Measurements from ENCODE around the gene DNAJB6.

Gene DNAJB6

GRCh38 chr7:157336383-157337315 is at the start of gene DNAJB6:
Gene DNAJB6, plus strand, starts transcription at chr7:157337004. Its CDS starts 21,569 bp downstream, at chr7:157358573.
- Histone ChIP-seq H3K27me3 (no peaks in the 10 kb centered on the region), H3K4me3 (peak within 1 kb of the TSS; percentile 84), H3K27ac (peak within 1 kb of the TSS; percentile 97), H3K4me1 (peaks cover 78% of the 10 kb centered on the region), H3K4me2 (peak within 1 kb of the TSS; percentile 97), H4K20me1 (peaks cover 45% of the 10 kb centered on the region), H3K36me3 (peaks cover 10% of the 10 kb centered on the region; the same call in 1 of the 2 replicates), H3K9ac (peak within 1 kb of the TSS; percentile 91), H3K9me3 (no peaks in the 10 kb centered on the region)
- no peak for TF ChIP-seq Cebpa-rat (IDR thresholded peaks at IDR 0.05)

DNA sequence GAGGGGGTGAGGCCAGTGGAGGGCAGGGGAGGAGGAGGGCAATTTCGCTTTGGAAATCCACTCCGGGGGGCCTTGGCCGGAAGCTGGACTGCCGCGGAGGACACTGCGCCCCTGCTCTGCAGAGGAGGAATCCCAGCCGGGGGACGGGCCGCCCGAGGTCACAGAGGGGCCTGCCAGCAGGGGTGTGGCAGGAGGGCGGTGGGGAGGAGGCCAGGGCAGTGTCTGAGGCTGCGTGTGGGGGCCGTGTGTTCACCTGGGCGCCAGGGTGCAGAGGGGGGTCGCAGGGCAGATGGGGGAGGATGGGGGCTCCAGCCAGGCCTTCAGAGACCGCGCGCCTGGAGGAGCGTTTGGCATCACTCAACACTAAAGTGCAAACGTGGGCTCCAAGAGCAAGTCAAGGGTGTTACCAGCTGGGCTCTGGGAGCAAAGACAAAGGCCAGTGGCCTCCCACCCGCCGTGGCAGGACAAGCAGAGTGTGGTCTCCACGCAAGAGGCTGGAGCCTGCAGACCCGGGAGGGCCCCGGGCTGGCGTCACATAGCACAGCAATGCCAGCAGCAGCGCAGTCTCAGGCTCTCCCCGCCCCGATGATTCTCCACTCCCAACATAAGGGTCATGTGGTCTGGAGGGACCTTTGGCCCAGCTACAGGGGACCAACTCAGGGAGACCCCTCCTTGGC is 45.3 kb upstream of the DNAJB6 start:
- no peaks in the 10 kb centered on the region for H3K9me3 ChIP-seq
- H3K36me3 ChIP-seq = no peaks in the 10 kb centered on the region
- no peak overlapping the region for H3K27ac ChIP-seq
- H3K4me1 ChIP-seq = peaks cover 35% of the 10 kb centered on the region
- no peak overlapping the region for H3K9ac ChIP-seq
- no peak for TF ChIP-seq Cebpa-rat (IDR thresholded peaks at IDR 0.05)
- H3K27me3 ChIP-seq = no peaks in the 10 kb centered on the region
- no peak overlapping the region for H3K4me2 ChIP-seq
- H4K20me1 ChIP-seq = no peaks in the 10 kb centered on the region
- no peak overlapping the region for H3K4me3 ChIP-seq

- H3K4me2 ChIP-seq = no peak overlapping the region
- H3K36me3 ChIP-seq = no peaks in the 10 kb centered on the region
- no peaks in the 10 kb centered on the region for H3K27me3 ChIP-seq
- H3K9ac ChIP-seq = no peak overlapping the region
- H3K4me3 ChIP-seq = no peak overlapping the region
- H3K4me1 ChIP-seq = peaks cover 38% of the 10 kb centered on the region
- no peaks in the 10 kb centered on the region for H3K9me3 ChIP-seq
- no peaks in the 10 kb centered on the region for H4K20me1 ChIP-seq
- no peak overlapping the region for H3K27ac ChIP-seq
- TF ChIP-seq Cebpa-rat (IDR thresholded peaks at IDR 0.05) = no peak
Observed at GRCh38 chr7:157292258-157292657, 44.5 kb upstream of the DNAJB6 start.

DNA sequence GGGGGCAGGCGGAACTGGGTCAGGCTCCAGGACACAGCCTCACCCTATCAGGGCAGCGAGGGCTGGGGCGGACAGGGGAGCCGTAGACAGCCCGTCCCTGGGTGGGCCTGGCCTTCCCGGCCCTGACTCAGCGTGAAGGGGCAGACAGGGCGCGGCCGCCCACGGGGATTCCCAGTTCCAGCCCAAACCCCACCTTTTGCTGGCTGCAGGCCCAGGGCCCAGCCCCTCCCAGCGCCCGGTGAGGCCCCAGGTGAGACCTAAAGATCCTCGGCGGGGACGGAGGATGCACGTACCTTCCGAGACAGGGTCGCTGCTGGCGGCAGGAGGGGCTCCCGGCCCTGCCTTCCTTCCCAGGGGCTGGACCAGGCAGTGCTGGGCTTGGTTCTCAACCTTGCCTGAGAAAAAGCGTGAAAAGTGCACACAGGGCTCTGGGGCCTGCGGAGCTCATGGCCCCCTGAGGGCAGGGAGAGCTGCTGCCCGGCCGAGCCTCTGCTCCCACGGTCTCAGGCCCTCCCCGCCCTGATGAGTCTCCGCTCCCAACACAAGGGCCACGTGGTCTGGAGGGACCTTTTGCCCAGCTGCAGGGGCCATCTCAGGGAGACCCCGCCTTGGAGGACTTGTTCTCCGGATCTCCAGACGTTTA is 43.9 kb upstream of the DNAJB6 start:
- Histone ChIP-seq H3K27ac (no peak overlapping the region), H3K4me2 (no peak overlapping the region), H3K27me3 (no peaks in the 10 kb centered on the region), H3K9ac (no peak overlapping the region), H3K36me3 (no peaks in the 10 kb centered on the region), H4K20me1 (no peaks in the 10 kb centered on the region), H3K9me3 (no peaks in the 10 kb centered on the region), H3K4me3 (no peak overlapping the region), H3K4me1 (peaks cover 38% of the 10 kb centered on the region)
- TF ChIP-seq Cebpa-rat (IDR thresholded peaks at IDR 0.05) = no peak

DNA sequence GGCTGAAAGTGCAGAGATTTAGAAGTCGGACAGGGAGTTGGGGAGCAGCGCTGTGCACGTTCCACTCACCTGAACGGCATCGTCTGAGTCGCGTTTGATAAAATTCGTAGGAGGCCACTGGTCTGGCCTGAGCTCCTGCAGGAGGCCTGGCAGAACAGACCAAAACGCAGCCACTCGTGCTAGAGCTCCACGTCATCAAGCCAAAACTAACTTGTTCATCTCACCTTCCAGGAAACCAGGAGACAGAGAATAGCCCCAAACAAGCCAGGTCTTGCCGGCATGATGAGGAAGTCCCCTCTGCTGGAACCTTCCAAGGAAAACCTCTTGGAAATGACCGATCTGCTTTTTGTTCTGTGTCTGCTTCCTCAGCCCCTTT is 43.4 kb upstream of the DNAJB6 start:
- no peak for TF ChIP-seq Cebpa-rat (IDR thresholded peaks at IDR 0.05)
- Histone ChIP-seq H3K27me3 (no peaks in the 10 kb centered on the region), H3K9me3 (no peaks in the 10 kb centered on the region), H3K27ac (no peak overlapping the region), H4K20me1 (no peaks in the 10 kb centered on the region), H3K4me2 (no peak overlapping the region), H3K36me3 (no peaks in the 10 kb centered on the region), H3K4me1 (peaks cover 36% of the 10 kb centered on the region), H3K9ac (no peak overlapping the region), H3K4me3 (no peak overlapping the region)

- Histone ChIP-seq H3K9ac (no peak overlapping the region), H3K4me1 (peaks cover 36% of the 10 kb centered on the region)
Observed at GRCh38 chr7:157294773-157295172, 42.0 kb upstream of the DNAJB6 start.

GRCh38 chr7:157295338-157295737 is 41.5 kb upstream of the DNAJB6 start:
- no peak overlapping the region for H3K27ac ChIP-seq
- no peaks in the 10 kb centered on the region for H4K20me1 ChIP-seq
- H3K27me3 ChIP-seq = no peaks in the 10 kb centered on the region
- H3K9me3 ChIP-seq = no peaks in the 10 kb centered on the region
- peaks cover 36% of the 10 kb centered on the region for H3K4me1 ChIP-seq
- no peaks in the 10 kb centered on the region for H3K36me3 ChIP-seq
- no peak overlapping the region for H3K9ac ChIP-seq
- no peak overlapping the region for H3K4me2 ChIP-seq
- TF ChIP-seq Cebpa-rat (IDR thresholded peaks at IDR 0.05) = no peak
- H3K4me3 ChIP-seq = no peak overlapping the region

More at GRCh38 chr7:157294773-157295172, 42.0 kb upstream of the DNAJB6 start:
- Histone ChIP-seq H3K27me3 (no peaks in the 10 kb centered on the region), H3K9me3 (no peaks in the 10 kb centered on the region), H3K4me2 (no peak overlapping the region), H3K4me3 (no peak overlapping the region), H4K20me1 (no peaks in the 10 kb centered on the region), H3K27ac (no peak overlapping the region), H3K36me3 (no peaks in the 10 kb centered on the region)
- TF ChIP-seq Cebpa-rat (IDR thresholded peaks at IDR 0.05) = no peak

DNA sequence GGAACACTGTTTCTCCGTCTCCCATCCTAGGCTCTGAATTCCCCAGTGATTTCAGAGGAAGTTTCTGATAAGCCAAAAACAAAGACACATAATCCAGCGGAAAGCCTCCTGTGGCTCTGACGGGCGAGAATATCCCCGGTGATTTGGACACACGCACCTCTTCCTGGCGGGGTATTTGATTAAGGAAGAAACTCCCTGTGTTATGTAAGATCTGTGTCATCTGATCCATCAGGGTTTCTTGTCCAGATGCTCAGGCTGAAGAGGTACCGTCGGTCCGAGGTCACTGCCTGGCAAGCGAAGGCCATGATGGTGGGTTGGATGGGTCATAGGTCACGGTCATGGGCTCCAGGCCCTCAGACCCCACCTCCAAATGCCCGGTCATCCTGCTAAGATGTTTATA is 39.6 kb upstream of the DNAJB6 start:
- no peaks in the 10 kb centered on the region for H4K20me1 ChIP-seq
- TF ChIP-seq Cebpa-rat (IDR thresholded peaks at IDR 0.05) = no peak
- H3K4me2 ChIP-seq = no peak overlapping the region
- H3K27ac ChIP-seq = no peak overlapping the region
- no peaks in the 10 kb centered on the region for H3K27me3 ChIP-seq
- H3K4me1 ChIP-seq = peaks cover 51% of the 10 kb centered on the region
- no peaks in the 10 kb centered on the region for H3K9me3 ChIP-seq
- H3K9ac ChIP-seq = no peak overlapping the region
- H3K36me3 ChIP-seq = no peaks in the 10 kb centered on the region
- no peak overlapping the region for H3K4me3 ChIP-seq

DNA sequence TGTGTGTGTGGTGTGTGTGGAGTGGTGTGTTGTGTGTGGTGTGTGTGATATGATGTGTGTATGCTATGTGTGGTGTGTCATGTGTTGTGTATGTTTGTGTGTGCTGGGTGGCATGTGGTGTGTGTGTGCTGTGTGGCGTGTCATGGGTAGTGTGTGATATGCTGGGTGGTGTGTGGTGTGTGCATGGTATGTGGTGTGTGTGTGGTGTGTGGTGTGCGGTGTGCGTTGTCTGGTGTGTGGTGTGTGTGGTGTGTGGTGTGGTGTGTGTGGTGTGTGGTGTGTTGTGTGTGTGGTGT is 37.5 kb upstream of the DNAJB6 start:
- peak overlapping the region; percentile 96 for H3K27ac ChIP-seq
- H3K27me3 ChIP-seq = no peaks in the 10 kb centered on the region
- peak overlapping the region; percentile 100 for H3K4me2 ChIP-seq
- peaks cover 71% of the 10 kb centered on the region for H3K4me1 ChIP-seq
- no peaks in the 10 kb centered on the region for H3K9me3 ChIP-seq
- no peak overlapping the region for H3K9ac ChIP-seq
- TF ChIP-seq Cebpa-rat (IDR thresholded peaks at IDR 0.05) = no peak
- no peaks in the 10 kb centered on the region for H4K20me1 ChIP-seq
- H3K4me3 ChIP-seq = no peak overlapping the region
- H3K36me3 ChIP-seq = no peaks in the 10 kb centered on the region

All from BLaER1 (cell line).